ENCODE data around the gene CHRNA5.
"Not testable (repeated sequence)": the region's sequence is repeated elsewhere in the genome, so short reads cannot be mapped to it uniquely, and the experiment has no call there.

Gene CHRNA5

DNA sequence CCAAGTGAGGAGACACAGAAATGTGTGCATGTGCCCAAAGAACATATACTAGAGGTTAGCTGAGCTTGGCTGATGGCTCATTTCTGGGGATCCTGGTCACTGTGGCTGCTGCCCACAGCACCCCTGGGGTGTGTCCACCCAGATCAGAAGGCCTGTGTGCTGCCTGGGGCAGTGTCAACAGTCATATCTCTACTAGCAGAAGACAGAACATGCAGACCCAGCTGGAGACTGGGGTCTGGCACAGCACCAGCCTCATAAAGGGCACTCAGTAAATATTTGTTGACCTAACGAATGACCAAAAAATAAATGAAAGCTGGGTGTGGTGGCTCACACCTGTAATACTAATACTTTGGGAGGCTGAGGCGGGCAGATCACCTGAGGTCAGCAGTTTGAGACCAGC is 39.1 kb downstream of the CHRNA5 start:
- no peak for TF ChIP-seq ZFX (IDR thresholded peaks at IDR 0.05)
- TF ChIP-seq, protein P1, sequence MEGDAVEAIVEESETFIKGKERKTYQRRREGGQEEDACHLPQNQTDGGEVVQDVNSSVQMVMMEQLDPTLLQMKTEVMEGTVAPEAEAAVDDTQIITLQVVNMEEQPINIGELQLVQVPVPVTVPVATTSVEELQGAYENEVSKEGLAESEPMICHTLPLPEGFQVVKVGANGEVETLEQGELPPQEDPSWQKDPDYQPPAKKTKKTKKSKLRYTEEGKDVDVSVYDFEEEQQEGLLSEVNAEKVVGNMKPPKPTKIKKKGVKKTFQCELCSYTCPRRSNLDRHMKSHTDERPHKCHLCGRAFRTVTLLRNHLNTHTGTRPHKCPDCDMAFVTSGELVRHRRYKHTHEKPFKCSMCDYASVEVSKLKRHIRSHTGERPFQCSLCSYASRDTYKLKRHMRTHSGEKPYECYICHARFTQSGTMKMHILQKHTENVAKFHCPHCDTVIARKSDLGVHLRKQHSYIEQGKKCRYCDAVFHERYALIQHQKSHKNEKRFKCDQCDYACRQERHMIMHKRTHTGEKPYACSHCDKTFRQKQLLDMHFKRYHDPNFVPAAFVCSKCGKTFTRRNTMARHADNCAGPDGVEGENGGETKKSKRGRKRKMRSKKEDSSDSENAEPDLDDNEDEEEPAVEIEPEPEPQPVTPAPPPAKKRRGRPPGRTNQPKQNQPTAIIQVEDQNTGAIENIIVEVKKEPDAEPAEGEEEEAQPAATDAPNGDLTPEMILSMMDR (conservative IDR thresholded peaks at IDR 0.05) = no peak
- H3K27ac ChIP-seq = peak overlapping the region; percentile 13; the same call in 1 of the 2 replicates

DNA sequence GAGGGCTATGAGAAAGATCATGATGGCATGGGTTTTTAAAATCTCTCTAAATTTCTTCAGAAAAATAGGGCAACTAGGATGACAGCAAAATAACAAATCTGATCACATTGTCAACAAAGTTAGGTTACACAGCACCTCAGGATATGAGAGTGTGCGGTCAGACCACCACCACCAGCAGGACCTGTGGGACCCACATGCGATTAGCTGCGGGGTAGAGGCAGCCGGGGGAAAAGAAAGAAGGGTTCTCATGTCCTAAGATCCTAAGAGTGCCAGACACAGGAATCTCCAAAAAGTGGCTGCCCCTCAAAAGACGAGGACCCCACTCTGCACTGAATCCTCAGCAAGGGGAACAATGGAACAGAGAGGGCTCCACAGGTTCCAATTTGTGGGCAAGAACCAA is 39.9 kb downstream of the CHRNA5 start:
- no peak for TF ChIP-seq ZFX (IDR thresholded peaks at IDR 0.05)
- TF ChIP-seq, protein P1 (conservative IDR thresholded peaks at IDR 0.05) = no peak
- no peak overlapping the region for H3K27ac ChIP-seq

DNA sequence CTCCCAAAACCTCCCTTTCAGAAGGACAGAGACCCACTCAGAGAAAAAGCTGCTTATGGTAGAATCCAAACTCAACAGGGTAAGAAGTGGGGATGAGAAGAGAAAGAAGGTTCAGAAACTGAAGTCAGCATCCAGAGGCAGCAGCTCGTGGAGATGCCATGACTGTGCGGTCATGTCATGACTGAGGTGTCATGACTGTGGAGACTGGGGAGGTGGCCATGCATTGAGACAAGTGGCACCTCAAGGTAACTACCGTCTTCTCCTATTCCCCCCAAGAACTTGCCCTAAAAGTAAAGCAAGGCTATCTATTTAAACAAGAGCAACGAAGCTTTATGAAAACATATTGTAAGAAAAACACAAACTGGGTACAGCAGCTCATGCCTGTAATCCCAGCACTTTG is 40.4 kb downstream of the CHRNA5 start:
- TF ChIP-seq, protein P1 (conservative IDR thresholded peaks at IDR 0.05) = no peak
- TF ChIP-seq ZFX (IDR thresholded peaks at IDR 0.05) = no peak
- H3K27ac ChIP-seq = no peak overlapping the region

DNA sequence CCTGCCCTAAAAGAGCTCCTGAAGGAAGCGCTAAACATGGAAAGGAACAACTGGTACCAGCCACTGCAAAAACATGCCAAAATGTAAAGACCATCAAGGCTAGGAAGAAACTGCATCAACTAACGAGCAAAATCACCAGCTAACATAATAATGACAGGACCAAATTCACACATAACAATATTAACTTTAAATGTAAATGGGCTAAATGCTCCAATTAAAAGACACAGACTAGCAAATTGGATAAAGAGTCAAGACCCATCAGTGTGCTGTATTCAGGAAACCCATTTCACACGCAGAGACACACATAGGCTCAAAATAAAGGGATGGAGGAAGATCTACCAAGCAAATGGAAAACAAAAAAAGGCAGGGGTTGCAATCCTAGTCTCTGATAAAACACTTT is 44.2 kb downstream of the CHRNA5 start:
- not testable (repeated sequence) for H3K27ac ChIP-seq

DNA sequence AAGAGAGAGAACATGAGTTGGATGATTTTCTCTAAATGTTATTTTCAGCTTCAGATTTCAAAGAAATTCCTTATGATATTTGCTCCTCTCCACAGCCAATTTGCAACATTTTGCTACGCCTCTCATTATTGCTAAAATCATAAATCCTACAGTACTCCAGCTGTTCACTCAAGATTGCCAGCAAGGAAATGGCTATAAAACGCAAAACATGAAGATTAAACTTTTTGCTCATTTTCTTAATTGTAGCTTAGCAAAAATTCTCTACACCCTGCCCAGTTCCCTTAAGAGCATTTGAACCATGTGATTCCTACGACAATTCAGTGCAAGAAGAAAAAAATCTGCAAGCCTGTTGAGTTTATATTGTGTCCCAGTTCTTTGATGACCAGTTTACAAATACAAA is 48.7 kb downstream of the CHRNA5 start:
- no peak overlapping the region for H3K27ac ChIP-seq
- TF ChIP-seq, protein P1 (conservative IDR thresholded peaks at IDR 0.05) = no peak

DNA sequence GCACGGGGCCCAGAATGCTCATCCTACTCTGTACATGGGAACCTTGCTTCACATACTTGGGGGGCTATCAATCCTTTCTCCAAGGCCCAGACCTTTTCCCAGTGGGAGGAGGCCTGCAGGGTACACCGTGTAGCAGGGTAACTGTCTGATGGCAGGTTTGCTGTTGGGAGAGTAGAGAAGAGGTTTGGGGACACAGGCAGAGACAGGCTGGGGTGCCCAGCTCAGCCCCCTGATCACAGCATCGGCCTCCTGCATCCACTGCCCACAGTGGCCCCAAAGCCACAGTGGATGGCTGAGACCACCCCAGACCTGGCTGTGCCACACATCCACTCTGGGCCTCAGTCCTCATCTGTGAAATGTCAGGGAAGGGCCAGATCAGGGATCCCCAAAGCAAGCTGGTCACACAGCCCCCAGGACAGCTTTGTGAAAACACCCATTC is 49.9 kb downstream of the CHRNA5 start:
- TF ChIP-seq, protein P1 (conservative IDR thresholded peaks at IDR 0.05) = no peak
- no peak for TF ChIP-seq ZFX (IDR thresholded peaks at IDR 0.05)
- H3K27ac ChIP-seq = no peak overlapping the region

DNA sequence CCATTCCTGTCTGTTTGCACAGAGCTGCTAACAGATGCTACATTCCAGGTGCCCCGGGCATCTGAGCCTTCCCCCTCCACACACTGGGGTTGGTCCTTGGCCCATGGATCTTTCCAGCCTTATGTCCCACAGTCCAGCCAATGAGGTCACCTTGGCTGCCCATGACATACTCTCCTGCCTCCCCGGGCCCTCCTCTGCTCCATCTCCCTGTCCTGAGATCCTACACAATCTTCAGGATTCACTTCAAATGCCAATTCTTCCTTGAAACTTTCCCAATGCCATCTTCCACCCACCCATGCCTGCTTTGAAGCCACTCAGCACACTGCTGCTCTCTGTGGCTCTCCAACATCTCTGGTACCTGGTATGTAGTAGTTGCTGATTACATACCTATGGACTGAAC is 51.2 kb downstream of the CHRNA5 start:
- no peak overlapping the region for H3K27ac ChIP-seq

DNA sequence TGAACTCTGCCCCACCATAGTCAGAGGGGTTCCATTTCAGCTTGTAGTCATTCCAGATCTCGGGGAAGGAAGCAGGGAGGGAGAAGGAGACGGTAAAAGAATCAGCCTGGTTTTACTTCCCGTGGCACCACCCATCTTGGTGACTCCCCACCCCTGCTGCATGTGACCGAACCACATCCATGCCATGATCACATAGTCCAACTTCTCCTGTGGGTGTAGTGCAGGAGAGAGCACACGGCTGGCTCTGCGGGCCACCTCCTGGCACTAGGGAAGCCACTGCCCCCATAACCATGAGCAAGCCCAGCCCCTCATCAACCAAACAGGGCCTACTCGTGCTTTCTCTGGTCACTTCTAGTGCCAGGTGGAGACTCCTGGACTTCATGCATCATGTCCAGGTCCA is 51.8 kb downstream of the CHRNA5 start:
- H3K27ac ChIP-seq = no peak overlapping the region
- TF ChIP-seq, protein P1 (conservative IDR thresholded peaks at IDR 0.05) = no peak
- no peak for TF ChIP-seq ZFX (IDR thresholded peaks at IDR 0.05)

More for the DNA sequence above, 51.2 kb downstream of the CHRNA5 start:
- TF ChIP-seq ZFX (IDR thresholded peaks at IDR 0.05) = no peak
- TF ChIP-seq, protein P1 (conservative IDR thresholded peaks at IDR 0.05) = no peak
